Ishikawa (cell line): ENCODE measurements around the gene GPR62.

Experiments
- CREB1 ChIP-seq: IDR thresholded peaks from 2 replicates; pipeline ENCODE4 v1.6.1; 2012; ENCODE audit warnings: low read depth
- EP300 ChIP-seq: IDR thresholded peaks from 2 replicates; pipeline ENCODE4 v1.6.1; 2012; ENCODE audit warnings: borderline replicate concordance
- RAD21 ChIP-seq: IDR thresholded peaks from 2 replicates; pipeline ENCODE4 v1.6.1; 2012; ENCODE audit warnings: low read depth
- TAF1 ChIP-seq: IDR thresholded peaks from 2 replicates; pipeline ENCODE4 v1.6.1; 2012; ENCODE audit warnings: low read depth, mild to moderate bottlenecking
- YY1 ChIP-seq: IDR thresholded peaks from 2 replicates; pipeline ENCODE4 v1.6.1; 2012; ENCODE audit warnings: low read depth
- TF ChIP-seq, protein P1 (sequence below): IDR thresholded peaks from 2 replicates; pipeline ENCODE4 v1.6.1; 2012
- TF ChIP-seq, protein P2 (sequence below): IDR thresholded peaks from 2 replicates; pipeline ENCODE4 v1.6.1; 2012

DNA sequence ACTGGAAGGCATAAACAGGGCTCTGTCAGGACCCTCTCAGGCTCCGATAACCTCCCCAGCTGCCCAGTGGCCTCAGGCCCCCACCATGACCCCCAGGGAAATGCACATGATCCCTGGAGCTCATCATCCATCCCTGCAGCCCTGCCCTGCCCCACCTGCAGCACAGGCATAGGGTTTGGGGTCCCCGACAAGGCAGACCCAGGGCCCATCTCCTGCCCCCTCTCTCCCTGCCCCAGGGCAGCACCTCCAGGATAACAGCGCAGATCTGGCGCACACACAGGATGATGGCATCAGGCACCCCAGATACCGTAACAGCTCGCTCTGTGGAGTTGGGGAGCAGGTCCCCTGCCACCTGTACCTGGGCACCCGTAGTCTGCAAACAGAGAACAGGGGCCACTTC lies 4.5 kb downstream of the GPR62 start:
- TF ChIP-seq RAD21 (no peak), TAF1 (no peak), CREB1 (no peak), EP300 (no peak), YY1 (no peak)
- TF ChIP-seq, protein P1, sequence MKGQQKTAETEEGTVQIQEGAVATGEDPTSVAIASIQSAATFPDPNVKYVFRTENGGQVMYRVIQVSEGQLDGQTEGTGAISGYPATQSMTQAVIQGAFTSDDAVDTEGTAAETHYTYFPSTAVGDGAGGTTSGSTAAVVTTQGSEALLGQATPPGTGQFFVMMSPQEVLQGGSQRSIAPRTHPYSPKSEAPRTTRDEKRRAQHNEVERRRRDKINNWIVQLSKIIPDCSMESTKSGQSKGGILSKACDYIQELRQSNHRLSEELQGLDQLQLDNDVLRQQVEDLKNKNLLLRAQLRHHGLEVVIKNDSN: no peak
- TF ChIP-seq, protein P2, sequence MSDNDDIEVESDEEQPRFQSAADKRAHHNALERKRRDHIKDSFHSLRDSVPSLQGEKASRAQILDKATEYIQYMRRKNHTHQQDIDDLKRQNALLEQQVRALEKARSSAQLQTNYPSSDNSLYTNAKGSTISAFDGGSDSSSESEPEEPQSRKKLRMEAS: no peak
